Peyer's patch (tissue), 4 donors: ENCODE results near the gene TIAM2. TPM values are rescaled to one million over a fixed set of nuclear protein-coding genes. Genes with fewer than 3 reads are reported as not detected.
A peak's percentile ranks its signal among the peaks of the same experiment; 100 is the strongest.

ENCODE experiments used
- DNase-seq, 3 donors: peaks; one replicate each; pipeline ENCODE4 v3.0.0-alpha.2; 2017 to 2019
- H3K27ac ChIP-seq, 4 donors: fragments of 200-600 bp; sonication (generic); one replicate each; pipeline ENCODE4 v1.5.1; 2016 to 2019
- H3K27me3 ChIP-seq, 2 donors: fragments of 200-600 bp; sonication (generic); one replicate each; pipeline ENCODE4 v1.5.1; 2019
- H3K36me3 ChIP-seq, 3 donors: fragments of 200-600 bp; sonication (generic); one replicate each; pipeline ENCODE4 v1.5.1; 2016 to 2019
- H3K4me1 ChIP-seq, 4 donors: fragments of 200-600 bp; sonication (generic); one replicate each; pipeline ENCODE4 v1.5.1; 2016 to 2019
- H3K4me3 ChIP-seq, 4 donors: fragments of 200-600 bp; sonication (generic); 1 replicate in 3 of 4; 2 replicates in 1 of 4; pipeline ENCODE4 v1.5.1; 2016 to 2019; ENCODE audit warnings: mild to moderate bottlenecking in 1 of 4
- H3K9me3 ChIP-seq, 4 donors: fragments of 200-600 bp; sonication (generic); one replicate each; pipeline ENCODE4 v1.5.1; 2016 to 2019; ENCODE audit warnings: mild to moderate bottlenecking in 1 of 4
- CTCF ChIP-seq, 6 experiments: fragments of 450-650 bp in 4 of 6; fragments of 200-600 bp in 2 of 6; sonication (generic) in 1 of 6; IDR thresholded peaks; one replicate each; pipeline ENCODE4 v1.5.1; 2017 to 2019; ENCODE audit warnings: antibody characterized with exemption in 6 of 6, mild to moderate bottlenecking in 3 of 6, moderate library complexity in 1 of 6
- POLR2A ChIP-seq, 2 donors: fragments of 450-650 bp; IDR thresholded peaks; one replicate each; pipeline ENCODE4 v1.5.1; 2017; ENCODE audit warnings: antibody characterized with exemption in 2 of 2, mild to moderate bottlenecking in 2 of 2, moderate library complexity in 2 of 2
- total RNA-seq, 4 donors: library from RNA; depleted of rRNA; stranded (reverse); fragments of >200 nt; gene quantifications; one replicate each; pipeline ENCODE4 v1.1.0, GENCODE V29; 2016

Gene TIAM2
- total RNA-seq, 4 donors from 2014 or later: 47.0 to 139 (median 91.9) TPM

GRCh38 chr6:155259204-155259603 is 264.1 kb downstream of the TIAM2 start:
- peaks cover 0 to 43% (median 0%) of the 10 kb centered on the region in 3 donors for H3K36me3 ChIP-seq
- H3K4me1 ChIP-seq: no peaks in the 10 kb centered on the region
- no peak for DNase-seq
- H3K27me3 ChIP-seq: no peaks in the 10 kb centered on the region
- no peaks in the 10 kb centered on the region for H3K9me3 ChIP-seq
- TF ChIP-seq CTCF (IDR thresholded peaks at IDR 0.05) (no peak), POLR2A (IDR thresholded peaks at IDR 0.05) (no peak)
- no peak overlapping the region for H3K4me3 ChIP-seq
- H3K27ac ChIP-seq: no peak overlapping the region

GRCh38 chr6:155259897-155260296 is 264.8 kb downstream of the TIAM2 start:
- no peak overlapping the region for H3K4me3 ChIP-seq
- no peaks in the 10 kb centered on the region for H3K9me3 ChIP-seq
- peaks cover 0 to 36% (median 0%) of the 10 kb centered on the region in 3 donors for H3K36me3 ChIP-seq
- no peaks in the 10 kb centered on the region for H3K27me3 ChIP-seq
- no peaks in the 10 kb centered on the region for H3K4me1 ChIP-seq
- H3K27ac ChIP-seq: no peak overlapping the region
- DNase-seq: no peak
- TF ChIP-seq POLR2A (IDR thresholded peaks at IDR 0.05): no peak

GRCh38 chr6:155260686-155261085 is 265.6 kb downstream of the TIAM2 start:
- H3K27ac ChIP-seq: no peak overlapping the region

GRCh38 chr6:155261111-155261900 is 266.2 kb downstream of the TIAM2 start:
- H3K27me3 ChIP-seq: no peaks in the 10 kb centered on the region

More at GRCh38 chr6:155260686-155261085, 265.6 kb downstream of the TIAM2 start:
- Histone ChIP-seq H3K4me1 (no peaks in the 10 kb centered on the region), H3K9me3 (no peaks in the 10 kb centered on the region), H3K36me3 (peaks cover 0 to 29% (median 0%) of the 10 kb centered on the region in 3 donors), H3K27me3 (no peaks in the 10 kb centered on the region), H3K4me3 (no peak overlapping the region)
- no peak for DNase-seq
- TF ChIP-seq POLR2A (IDR thresholded peaks at IDR 0.05) (no peak), CTCF (IDR thresholded peaks at IDR 0.05) (no peak)

DNA sequence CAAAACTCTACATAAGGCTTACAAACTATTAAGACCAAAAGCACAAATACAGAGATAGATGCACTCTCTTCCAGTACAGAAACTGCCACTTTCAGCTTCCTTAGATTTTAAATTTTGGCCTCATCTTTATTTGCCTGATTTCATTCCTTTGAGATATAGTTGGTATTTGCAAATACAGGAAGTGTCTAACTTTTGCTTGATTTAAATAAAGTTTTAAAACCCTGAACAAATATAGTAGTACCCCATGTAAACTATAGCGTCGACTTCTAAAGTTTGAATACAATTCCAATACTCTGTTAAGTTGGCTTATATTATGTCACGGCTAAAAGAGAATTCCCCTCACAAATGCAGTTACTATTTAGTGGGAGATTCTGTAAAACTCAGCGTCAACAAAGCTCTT is 267.5 kb downstream of the TIAM2 start:
- TF ChIP-seq CTCF (IDR thresholded peaks at IDR 0.05): no peak
- no peak for TF ChIP-seq POLR2A (IDR thresholded peaks at IDR 0.05)
- Histone ChIP-seq H3K4me1 (no peaks in the 10 kb centered on the region), H3K27me3 (no peaks in the 10 kb centered on the region), H3K36me3 (peaks cover 0 to 19% (median 0%) of the 10 kb centered on the region in 3 donors), H3K9me3 (no peaks in the 10 kb centered on the region), H3K27ac (no peak overlapping the region), H3K4me3 (no peak overlapping the region)
- no peak for DNase-seq

More at GRCh38 chr6:155261111-155261900, 266.2 kb downstream of the TIAM2 start:
- no peak for DNase-seq
- TF ChIP-seq POLR2A (IDR thresholded peaks at IDR 0.05) (no peak), CTCF (IDR thresholded peaks at IDR 0.05) (no peak)
- Histone ChIP-seq H3K4me1 (no peaks in the 10 kb centered on the region), H3K27ac (no peak overlapping the region), H3K9me3 (no peaks in the 10 kb centered on the region), H3K4me3 (no peak overlapping the region), H3K36me3 (peaks cover 0 to 25% (median 0%) of the 10 kb centered on the region in 3 donors)

- no peaks in the 10 kb centered on the region for H3K4me1 ChIP-seq
- TF ChIP-seq POLR2A (IDR thresholded peaks at IDR 0.05) (no peak), CTCF (IDR thresholded peaks at IDR 0.05) (no peak)
- no peaks in the 10 kb centered on the region for H3K27me3 ChIP-seq
- no peak within 1 kb of the TSS for H3K4me3 ChIP-seq
- H3K27ac ChIP-seq: peak within 1 kb of the TSS in 1 of 4 donors; percentile 27
- DNase-seq: no peak
- H3K36me3 ChIP-seq: peaks cover 0 to 19% (median 0%) of the 10 kb centered on the region in 3 donors
- H3K9me3 ChIP-seq: no peaks in the 10 kb centered on the region
Measured at GRCh38 chr6:155263373-155264063, 268.4 kb downstream of the TIAM2 start, which contains the start of gene CLDN20. Gene CLDN20 (plus strand): TSS chr6:155264013. CDS start chr6:155275720, 11,707 bp downstream.
